ENCODE measurements around the gene FGF2.

Gene FGF2

GRCh38 chr4:122921971-122922876, 95.6 kb downstream of the FGF2 start, which contains the start of gene NUDT6 (continued):
- TF ChIP-seq ZEB2 (tag by site-specific recombination; IDR thresholded peaks at IDR 0.05) (0 out of 2 replicates have a peak, but pooled peaks have one; percentile 18), ZBTB17 (tag by site-specific recombination; IDR thresholded peaks at IDR 0.05) (peak; percentile 72), ZNF335 (tag by site-specific recombination; conservative IDR thresholded peaks at IDR 0.05) (peak; percentile 77), ZSCAN30 (tag by site-specific recombination; IDR thresholded peaks at IDR 0.05) (peak; percentile 61), ZNF26 (tag by site-specific recombination; IDR thresholded peaks at IDR 0.05) (no peak), OSR2 (tag by site-specific recombination; IDR thresholded peaks at IDR 0.05) (no peak), YY2 (tag by site-specific recombination; IDR thresholded peaks at IDR 0.05) (no peak), TCF7L2 (IDR thresholded peaks at IDR 0.05; ENCODE audit: borderline replicate concordance, low read depth, low read length) (no peak), TRIM28 (IDR thresholded peaks at IDR 0.05; ENCODE audit: borderline replicate concordance, low read length) (peak; percentile 61; the same call in 1 of the 2 replicates), ZNF76 (tag by site-specific recombination; IDR thresholded peaks at IDR 0.05; ENCODE audit: borderline replicate concordance, low read depth) (no peak)

- CTCF ChIA-PET = interaction anchor here (1.2 to 1.8 kb wide), 3 partner anchors 90 to 206 kb away, joined by 3 to 8 read pairs (median 5); no protein-coding TSS in a partner anchor
- POLR2A ChIA-PET = interaction anchor here (1.0 to 1.8 kb wide), 2 partner anchors 9 to 191 kb away, joined by 3 to 6 read pairs; partner anchors contain the start of gene BBS12
- TF ChIP-seq YY1 (tag by site-specific recombination; IDR thresholded peaks at IDR 0.05) (0 out of 2 replicates have a peak, but pooled peaks have one; percentile 23), ZNF155 (tag by site-specific recombination; IDR thresholded peaks at IDR 0.05) (no peak), ZNF707 (tag by site-specific recombination; IDR thresholded peaks at IDR 0.05) (no peak), ZNF629 (tag by site-specific recombination; IDR thresholded peaks at IDR 0.05) (peak; percentile 24), ZIC2 (tag by site-specific recombination; IDR thresholded peaks at IDR 0.05) (peak; percentile 14; the same call in 1 of the 2 replicates), KLF9 (tag by site-specific recombination; IDR thresholded peaks at IDR 0.05; ENCODE audit: low read depth) (peak; percentile 69), SP2 (tag by site-specific recombination; IDR thresholded peaks at IDR 0.05) (peak; percentile 65), KLF16 (tag by site-specific recombination; IDR thresholded peaks at IDR 0.05) (peak; percentile 60; the same call in 1 of the 2 replicates), PRDM10 (tag by site-specific recombination; IDR thresholded peaks at IDR 0.05) (peak; percentile 83), KLF8 (tag by site-specific recombination; IDR thresholded peaks at IDR 0.05) (peak; percentile 47; the same call in 1 of the 2 replicates), ZNF2 (tag by site-specific recombination; IDR thresholded peaks at IDR 0.05) (peak; percentile 13; the same call in 1 of the 2 replicates), PRDM4 (tag by site-specific recombination; IDR thresholded peaks at IDR 0.05) (peak; percentile 36; the same call in 1 of the 2 replicates), ZSCAN16 (tag by site-specific recombination; IDR thresholded peaks at IDR 0.05) (no peak), ZXDB (tag by site-specific recombination; IDR thresholded peaks at IDR 0.05) (0 out of 2 replicates have a peak, but pooled peaks have one; percentile 26), ZSCAN30 (tag by site-specific recombination; IDR thresholded peaks at IDR 0.05) (peak; percentile 20; the same call in 1 of the 2 replicates), ZNF341 (tag by site-specific recombination; IDR thresholded peaks at IDR 0.05; ENCODE audit: low read depth) (peak; percentile 68), ZNF544 (tag by site-specific recombination; IDR thresholded peaks at IDR 0.05) (no peak)
These were observed 96.4 kb downstream of the FGF2 start for GRCh38 chr4:122922877-122923511.

More at GRCh38 chr4:122922877-122923511, 96.4 kb downstream of the FGF2 start:
- Histone ChIP-seq H3K4me1 (ENCODE audit: control insufficient read depth, insufficient read depth, low read length) (no peaks in the 10 kb centered on the region), H3K27ac (ENCODE audit: extremely low read depth, low read depth, low read length) (peak overlapping the region; percentile 40; the same call in 1 of the 2 replicates), H3K4me3 (ENCODE audit: low read depth, low read length) (peak overlapping the region; percentile 77), H3K36me3 (ENCODE audit: control insufficient read depth in 2 of 2, insufficient read depth in 1 of 2, low read length in 2 of 2) (no peaks in the 10 kb centered on the region), H3K9me3 (ENCODE audit: control insufficient read depth, insufficient read depth, low read depth, low read length) (no peaks in the 10 kb centered on the region)

All from HEK293 (cell line).